Loucy (cell line): Measurements from ENCODE around the gene PITPNC1.

ENCODE experiments used
- H2AFZ ChIP-seq: fragments of 200-600 bp; sonication (generic); 2 replicates; pipeline ENCODE4 v1.6.0; 2016; ENCODE audit warnings: antibody characterized with exemption, mild to moderate bottlenecking, low read length, moderate library complexity
- H3F3A ChIP-seq: fragments of 200-600 bp; 2 replicates; pipeline ENCODE4 v1.6.0; 2016; ENCODE audit warnings: antibody characterized with exemption, low read depth, mild to moderate bottlenecking
- H3K27me3 ChIP-seq: fragments of 200-600 bp; sonication (generic); 2 replicates; pipeline ENCODE4 v1.6.1; 2014; ENCODE audit warnings: low read length, mild to moderate bottlenecking; ENCODE audit not compliant: insufficient read depth, poor library complexity, severe bottlenecking
- H3K36me3 ChIP-seq: fragments of 200-600 bp; sonication (generic); 2 replicates; pipeline ENCODE4 v1.6.1; 2016; ENCODE audit warnings: low read length; ENCODE audit not compliant: insufficient read depth
- H3K4me1 ChIP-seq: fragments of 200-600 bp; sonication (generic); 2 replicates; pipeline ENCODE4 v1.5.1; 2014; ENCODE audit warnings: low read length, mild to moderate bottlenecking; ENCODE audit not compliant: insufficient read depth, poor library complexity, severe bottlenecking
- H3K4me2 ChIP-seq: fragments of 200-600 bp; sonication (generic); 2 replicates; pipeline ENCODE4 v1.6.0; 2014; ENCODE audit warnings: antibody characterized with exemption, low read length, low read depth, mild to moderate bottlenecking; ENCODE audit not compliant: poor library complexity, severe bottlenecking
- H3K4me3 ChIP-seq: fragments of 200-600 bp; sonication (generic); 2 replicates; pipeline ENCODE4 v1.5.1; 2014; ENCODE audit warnings: low read length, mild to moderate bottlenecking, mixed read lengths; ENCODE audit not compliant: poor library complexity, severe bottlenecking
- H3K79me2 ChIP-seq: fragments of 200-600 bp; sonication (generic); 2 replicates; pipeline ENCODE4 v1.6.1; 2014; ENCODE audit warnings: low read length; ENCODE audit not compliant: insufficient read depth
- H3K9ac ChIP-seq: fragments of 200-600 bp; sonication (generic); 2 replicates; pipeline ENCODE4 v1.6.0; 2014; ENCODE audit warnings: mild to moderate bottlenecking, low read depth, low read length, moderate library complexity; ENCODE audit not compliant: poor library complexity, severe bottlenecking
- H3K9me2 ChIP-seq: fragments of 200-600 bp; sonication (generic); replicated peaks from 2 replicates; pipeline ENCODE4 v1.6.1; 2016; ENCODE audit warnings: low read depth, low read length, mixed read lengths
- H3K9me3 ChIP-seq: fragments of 200-600 bp; sonication (generic); 2 replicates; pipeline ENCODE4 v1.6.1; 2014; ENCODE audit warnings: mild to moderate bottlenecking, antibody characterized with exemption, low read length, low read depth; ENCODE audit not compliant: insufficient read depth
- H4K20me1 ChIP-seq: fragments of 200-600 bp; sonication (generic); 2 replicates; pipeline ENCODE4 v1.6.0; 2014; ENCODE audit warnings: antibody characterized with exemption, low read length, mild to moderate bottlenecking; ENCODE audit not compliant: insufficient read depth, poor library complexity, severe bottlenecking
- CTCF ChIP-seq: fragments of 200-600 bp; sonication (generic); conservative IDR thresholded peaks from 2 replicates; pipeline ENCODE4 v1.5.1; 2014; ENCODE audit warnings: mild to moderate bottlenecking, antibody characterized with exemption, low read length
- EZH2phosphoT487 ChIP-seq: fragments of 200-600 bp; IDR thresholded peaks from 2 replicates; pipeline ENCODE4 v1.6.1; 2018; ENCODE audit warnings: antibody characterized with exemption, mild to moderate bottlenecking, moderate library complexity, borderline replicate concordance

PITPNC1 gene

DNA sequence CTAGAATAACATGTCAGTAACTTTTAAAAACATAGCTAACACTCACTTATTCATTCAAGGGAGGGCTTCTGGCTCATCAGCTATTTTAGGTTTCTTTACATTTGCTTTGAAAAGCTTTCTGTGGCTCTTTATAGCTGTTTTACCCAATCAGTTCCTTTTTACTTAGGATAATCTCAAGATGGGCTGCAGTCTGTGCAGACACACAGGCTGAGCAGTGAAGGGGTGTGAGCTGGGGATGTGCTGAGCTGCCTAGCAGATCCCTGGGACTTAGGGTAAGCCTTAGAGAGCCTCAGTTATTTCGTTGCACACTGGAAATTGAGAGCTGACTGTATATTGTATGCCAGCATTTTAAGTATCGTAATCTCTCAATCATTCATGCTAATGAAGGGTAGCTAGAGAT, 310.4 kb downstream of the PITPNC1 start:
- no peaks in the 10 kb centered on the region for H3K79me2 ChIP-seq
- no peaks in the 10 kb centered on the region for H3F3A ChIP-seq
- H3K4me1 ChIP-seq, result no peaks in the 10 kb centered on the region
- no peak overlapping the region for H3K4me3 ChIP-seq
- no peaks in the 10 kb centered on the region for H4K20me1 ChIP-seq
- no peak overlapping the region for H3K4me2 ChIP-seq
- H2AFZ ChIP-seq, result no peak overlapping the region
- no peak overlapping the region for H3K9ac ChIP-seq
- no peaks in the 10 kb centered on the region for H3K9me2 ChIP-seq
- no peaks in the 10 kb centered on the region for H3K27me3 ChIP-seq
- TF ChIP-seq EZH2phosphoT487 (no peak), CTCF (no peak)
- no peaks in the 10 kb centered on the region for H3K36me3 ChIP-seq
- no peaks in the 10 kb centered on the region for H3K9me3 ChIP-seq

DNA sequence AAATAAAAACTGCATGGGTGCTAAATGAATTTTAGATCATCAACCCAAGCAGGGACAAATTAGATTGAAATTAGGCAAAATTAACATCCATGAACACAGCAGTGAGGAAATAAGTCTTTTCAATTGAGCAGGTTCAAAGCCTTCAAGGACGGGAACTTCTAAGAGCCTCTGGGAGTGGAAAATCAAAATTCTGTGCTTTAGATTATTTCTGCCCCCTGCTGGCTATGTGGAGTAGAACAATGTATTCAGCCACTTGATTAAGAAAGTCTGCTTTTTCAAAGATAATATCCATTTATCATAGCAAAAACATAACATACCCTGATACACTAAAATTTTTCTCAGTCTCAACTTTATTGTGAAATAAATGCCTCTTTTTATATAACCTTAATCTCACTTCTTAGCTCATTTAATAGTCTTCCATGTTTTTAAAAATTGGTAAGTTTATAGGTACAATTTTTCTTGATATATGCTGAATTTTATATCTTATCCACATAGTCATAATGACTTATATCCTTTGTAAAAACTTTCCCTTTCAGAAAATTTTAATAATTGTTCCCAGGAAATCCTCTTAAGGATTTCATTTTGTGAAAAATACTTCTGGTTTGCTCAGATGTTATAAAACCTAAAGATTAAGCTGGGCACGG, 312.6 kb downstream of the PITPNC1 start:
- peak; percentile 90 for TF ChIP-seq CTCF
- TF ChIP-seq EZH2phosphoT487, result no peak
- no peak overlapping the region for H3K4me2 ChIP-seq
- no peaks in the 10 kb centered on the region for H3K4me1 ChIP-seq

DNA sequence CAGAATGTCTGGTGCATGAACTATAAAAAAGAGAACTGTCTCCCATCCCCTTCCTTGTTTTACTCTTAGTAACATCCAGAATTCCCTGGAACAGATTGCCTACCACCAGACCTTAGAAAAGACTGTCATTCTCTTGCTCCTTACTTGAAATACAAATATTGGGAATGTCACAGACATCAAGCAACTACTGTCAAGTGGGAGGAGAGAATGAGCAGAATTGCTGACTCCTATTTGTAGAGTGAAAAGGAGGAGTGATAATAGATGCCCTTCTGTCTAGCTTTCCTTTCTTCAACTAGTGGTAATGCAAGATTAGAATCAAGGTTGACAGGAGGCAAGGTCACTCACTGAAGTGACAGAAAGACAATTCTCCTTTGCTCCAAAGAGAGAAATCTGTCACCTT, 316.7 kb downstream of the PITPNC1 start:
- no peak overlapping the region for H3K4me3 ChIP-seq
- no peaks in the 10 kb centered on the region for H3K27me3 ChIP-seq
- H3K4me1 ChIP-seq, result no peaks in the 10 kb centered on the region
- H3K36me3 ChIP-seq, result no peaks in the 10 kb centered on the region
- H3K79me2 ChIP-seq, result no peaks in the 10 kb centered on the region
- no peak overlapping the region for H3K9ac ChIP-seq
- H3F3A ChIP-seq, result no peaks in the 10 kb centered on the region
- no peaks in the 10 kb centered on the region for H3K9me2 ChIP-seq
- no peak overlapping the region for H2AFZ ChIP-seq
- TF ChIP-seq EZH2phosphoT487 (no peak), CTCF (no peak)
- no peaks in the 10 kb centered on the region for H4K20me1 ChIP-seq
- no peak overlapping the region for H3K4me2 ChIP-seq
- no peaks in the 10 kb centered on the region for H3K9me3 ChIP-seq

More for the DNA sequence above, 312.6 kb downstream of the PITPNC1 start:
- H3K36me3 ChIP-seq, result no peaks in the 10 kb centered on the region
- no peaks in the 10 kb centered on the region for H4K20me1 ChIP-seq
- no peaks in the 10 kb centered on the region for H3K79me2 ChIP-seq
- H3F3A ChIP-seq, result no peaks in the 10 kb centered on the region
- no peak overlapping the region for H3K9ac ChIP-seq
- H3K27me3 ChIP-seq, result no peaks in the 10 kb centered on the region
- H2AFZ ChIP-seq, result no peak overlapping the region
- no peaks in the 10 kb centered on the region for H3K9me2 ChIP-seq
- no peak overlapping the region for H3K4me3 ChIP-seq
- H3K9me3 ChIP-seq, result no peaks in the 10 kb centered on the region
